ENCODE results near the gene PCCA. TPM values are rescaled to one million over a fixed set of nuclear protein-coding genes. Genes with fewer than 3 reads are reported as not detected.

Gene PCCA
- polyA plus RNA-seq, 1 experiment: 3.0 TPM

GRCh38 chr13:100552755-100553154 is 463.9 kb downstream of the PCCA start:
- H3K36me3 ChIP-seq (ENCODE audit: control insufficient read depth, insufficient read depth, low read length): no peaks in the 10 kb centered on the region
- TF ChIP-seq, protein P1, sequence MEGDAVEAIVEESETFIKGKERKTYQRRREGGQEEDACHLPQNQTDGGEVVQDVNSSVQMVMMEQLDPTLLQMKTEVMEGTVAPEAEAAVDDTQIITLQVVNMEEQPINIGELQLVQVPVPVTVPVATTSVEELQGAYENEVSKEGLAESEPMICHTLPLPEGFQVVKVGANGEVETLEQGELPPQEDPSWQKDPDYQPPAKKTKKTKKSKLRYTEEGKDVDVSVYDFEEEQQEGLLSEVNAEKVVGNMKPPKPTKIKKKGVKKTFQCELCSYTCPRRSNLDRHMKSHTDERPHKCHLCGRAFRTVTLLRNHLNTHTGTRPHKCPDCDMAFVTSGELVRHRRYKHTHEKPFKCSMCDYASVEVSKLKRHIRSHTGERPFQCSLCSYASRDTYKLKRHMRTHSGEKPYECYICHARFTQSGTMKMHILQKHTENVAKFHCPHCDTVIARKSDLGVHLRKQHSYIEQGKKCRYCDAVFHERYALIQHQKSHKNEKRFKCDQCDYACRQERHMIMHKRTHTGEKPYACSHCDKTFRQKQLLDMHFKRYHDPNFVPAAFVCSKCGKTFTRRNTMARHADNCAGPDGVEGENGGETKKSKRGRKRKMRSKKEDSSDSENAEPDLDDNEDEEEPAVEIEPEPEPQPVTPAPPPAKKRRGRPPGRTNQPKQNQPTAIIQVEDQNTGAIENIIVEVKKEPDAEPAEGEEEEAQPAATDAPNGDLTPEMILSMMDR (IDR thresholded peaks at IDR 0.05; ENCODE audit: insufficient read depth, low read depth, low read length): no peak
- CTCF ChIA-PET: interaction anchor here (1.8 kb wide), 1 partner anchor 10 kb away, joined by 6 read pairs; no protein-coding TSS in a partner anchor
- no peak overlapping the region for H3K4me3 ChIP-seq (ENCODE audit: low read depth, low read length)
- no peaks in the 10 kb centered on the region for H3K27me3 ChIP-seq (ENCODE audit: control insufficient read depth, insufficient read depth, low read length)
- POLR2A ChIA-PET: no interaction called here
- no peak for DNase-seq (ENCODE audit: low read depth)

GRCh38 chr13:100559886-100560285 is 471.0 kb downstream of the PCCA start:
- TF ChIP-seq, protein P1 (IDR thresholded peaks at IDR 0.05; ENCODE audit: insufficient read depth, low read depth, low read length): no peak
- ChIA-PET POLR2A (no interaction called here), CTCF (interaction anchor here (1.0 to 4.4 kb wide), 2 partner anchors 9 to 13 kb away, joined by 3 to 26 read pairs; no protein-coding TSS in a partner anchor)
- no peaks in the 10 kb centered on the region for H3K36me3 ChIP-seq (ENCODE audit: control insufficient read depth, insufficient read depth, low read length)
- H3K4me3 ChIP-seq (ENCODE audit: low read depth, low read length): no peak overlapping the region
- DNase-seq (ENCODE audit: low read depth): no peak
- H3K27me3 ChIP-seq (ENCODE audit: control insufficient read depth, insufficient read depth, low read length): no peaks in the 10 kb centered on the region

GRCh38 chr13:100560498-100561157 is 471.7 kb downstream of the PCCA start:
- ChIA-PET CTCF (interaction anchor here (0.6 to 4.4 kb wide), 2 partner anchors 13 to 18 kb away, joined by 3 to 26 read pairs; no protein-coding TSS in a partner anchor), POLR2A (no interaction called here)
- no peak for DNase-seq (ENCODE audit: low read depth)
- Histone ChIP-seq H3K36me3 (ENCODE audit: control insufficient read depth, insufficient read depth, low read length) (no peaks in the 10 kb centered on the region), H3K4me3 (ENCODE audit: low read depth, low read length) (no peak overlapping the region), H3K27me3 (ENCODE audit: control insufficient read depth, insufficient read depth, low read length) (no peaks in the 10 kb centered on the region)
- TF ChIP-seq, protein P1 (IDR thresholded peaks at IDR 0.05; ENCODE audit: insufficient read depth, low read depth, low read length): no peak

GRCh38 chr13:100561158-100561499 is 472.2 kb downstream of the PCCA start:
- no peak for DNase-seq (ENCODE audit: low read depth)
- Histone ChIP-seq H3K36me3 (ENCODE audit: control insufficient read depth, insufficient read depth, low read length) (no peaks in the 10 kb centered on the region), H3K27me3 (ENCODE audit: control insufficient read depth, insufficient read depth, low read length) (no peaks in the 10 kb centered on the region), H3K4me3 (ENCODE audit: low read depth, low read length) (no peak overlapping the region)
- POLR2A ChIA-PET: no interaction called here
- CTCF ChIA-PET: interaction anchor here (0.6 to 4.4 kb wide), 2 partner anchors 12 to 19 kb away, joined by 3 to 26 read pairs; no protein-coding TSS in a partner anchor
- TF ChIP-seq, protein P1 (IDR thresholded peaks at IDR 0.05; ENCODE audit: insufficient read depth, low read depth, low read length): no peak

- no peaks in the 10 kb centered on the region for H3K36me3 ChIP-seq (ENCODE audit: control insufficient read depth, insufficient read depth, low read length)
Observed at GRCh38 chr13:100561599-100562204, 472.8 kb downstream of the PCCA start.

More at GRCh38 chr13:100561599-100562204, 472.8 kb downstream of the PCCA start:
- ChIA-PET POLR2A (no interaction called here), CTCF (interaction anchor here (0.6 to 4.4 kb wide), 3 partner anchors 9 to 15 kb away, joined by 3 to 26 read pairs (median 3); no protein-coding TSS in a partner anchor)
- H3K4me3 ChIP-seq (ENCODE audit: low read depth, low read length): no peak overlapping the region
- no peaks in the 10 kb centered on the region for H3K27me3 ChIP-seq (ENCODE audit: control insufficient read depth, insufficient read depth, low read length)
- TF ChIP-seq, protein P1 (IDR thresholded peaks at IDR 0.05; ENCODE audit: insufficient read depth, low read depth, low read length): no peak
- DNase-seq (ENCODE audit: low read depth): no peak
